Common myeloid progenitor, CD34-positive (primary cell): ENCODE measurements around the gene NOP58.
A peak's percentile ranks its signal among the peaks of the same experiment; 100 is the strongest.

Experiments
- CTCF ChIA-PET: fragments of 350-600 bp; sonication (Branson Sonifier 250); formaldehyde crosslinking; loops from one replicate; lab custom pipeline; 2021; ENCODE audit warnings: antibody characterized with exemption; lab: Charles Lee
- POLR2A ChIA-PET: fragments of 350-600 bp; sonication (Branson Sonifier 250); formaldehyde crosslinking; loops from one replicate; lab custom pipeline; 2021; ENCODE audit warnings: antibody characterized with exemption; lab: Charles Lee
- DNase-seq, 3 donors: peaks; one replicate each; pipeline versions ENCODE4 v3.0.0 to v3.0.0-alpha.2; 2013
- H3K27ac ChIP-seq, 2 experiments: 1 replicate in 1 of 2; 2 replicates in 1 of 2; pipeline ENCODE4 v1.7.0; 2013; ENCODE audit warnings: inconsistent platforms in 2 of 2, low read length in 2 of 2, mild to moderate bottlenecking in 2 of 2, low read depth in 1 of 2, moderate library complexity in 1 of 2; ENCODE audit not compliant: severe bottlenecking in 2 of 2, insufficient read depth in 1 of 2, poor library complexity in 1 of 2
- H3K27me3 ChIP-seq, 5 experiments: replicated peaks in 2 of 5; 1 replicate in 3 of 5; 2 replicates in 2 of 5; pipeline versions ENCODE4 v1.6.1 to v1.7.0; 2013; ENCODE audit warnings: low read length in 4 of 5, mild to moderate bottlenecking in 2 of 5, moderate library complexity in 2 of 5, inconsistent platforms in 1 of 5; ENCODE audit not compliant: insufficient read depth in 5 of 5, control insufficient read depth in 4 of 5
- H3K36me3 ChIP-seq, 4 experiments: 1 replicate in 2 of 4; 2 replicates in 2 of 4; pipeline versions ENCODE4 v1.6.1 to v1.7.0; 2013; ENCODE audit warnings: low read length in 3 of 4, control low read depth in 1 of 4, mild to moderate bottlenecking in 1 of 4; ENCODE audit not compliant: control insufficient read depth in 4 of 4, insufficient read depth in 4 of 4
- H3K4me1 ChIP-seq, 4 experiments: 1 replicate in 3 of 4; 2 replicates in 1 of 4; pipeline versions ENCODE4 v1.6.1 to v1.7.1; 2013; ENCODE audit warnings: low read length in 3 of 4, mild to moderate bottlenecking in 3 of 4, control low read depth in 1 of 4, inconsistent platforms in 1 of 4, moderate library complexity in 1 of 4; ENCODE audit not compliant: control insufficient read depth in 4 of 4, insufficient read depth in 4 of 4; ENCODE audit errors: control extremely low read depth in 1 of 4
- H3K4me3 ChIP-seq, 7 experiments: 1 replicate in 4 of 7; 2 replicates in 3 of 7; pipeline versions ENCODE4 v1.5.1 to v1.7.0; 2013; ENCODE audit warnings: mild to moderate bottlenecking in 7 of 7, low read length in 6 of 7, moderate library complexity in 6 of 7, inconsistent platforms in 2 of 7, low read depth in 2 of 7, control low read depth in 1 of 7; ENCODE audit not compliant: insufficient read depth in 4 of 7, control insufficient read depth in 1 of 7; ENCODE audit errors: extremely low read depth in 1 of 7
- H3K9me3 ChIP-seq, 5 experiments: 1 replicate in 4 of 5; 2 replicates in 1 of 5; pipeline versions ENCODE4 v1.6.1 to v1.7.1; 2013; ENCODE audit warnings: low read length in 4 of 5, mild to moderate bottlenecking in 2 of 5, inconsistent platforms in 1 of 5, low read depth in 1 of 5, moderate library complexity in 1 of 5; ENCODE audit not compliant: control insufficient read depth in 4 of 5, insufficient read depth in 2 of 5; ENCODE audit errors: control extremely low read depth in 1 of 5
- WGBS: methylation state at CpG from one replicate; pipeline ENCODE4 v1.1.5; 2013; ENCODE audit not compliant: insufficient coverage; 5-methylcytosine and 5-hydroxymethylcytosine counted together

Gene NOP58

GRCh38 chr2:202249521-202250253 lies 15.9 kb upstream of the NOP58 start:
- ChIA-PET POLR2A (no interaction called here), CTCF (interaction anchor here (0.7 kb wide), 1 partner anchor 230 kb away, joined by 4 read pairs; no protein-coding TSS in a partner anchor)
- DNase-seq, result peak in 1 of 3 donors; percentile 36
- 94% methylated on average over 8 of the region's 10 CpGs for WGBS
- Histone ChIP-seq H3K27ac (no peak overlapping the region), H3K9me3 (peaks cover 0 to 3% (median 0%) of the 10 kb centered on the region in 5 experiments), H3K27me3 (no peaks in the 10 kb centered on the region), H3K36me3 (no peaks in the 10 kb centered on the region), H3K4me1 (peaks cover 0 to 2% (median 0%) of the 10 kb centered on the region in 4 experiments), H3K4me3 (no peak overlapping the region)

- POLR2A ChIA-PET, result interaction anchor here (0.6 kb wide), 2 partner anchors 13 to 396 kb away, joined by 3 to 4 read pairs; no protein-coding TSS in a partner anchor
- DNase-seq, result no peak
- Histone ChIP-seq H3K27me3 (no peaks in the 10 kb centered on the region), H3K4me1 (peaks cover 0 to 2% (median 0%) of the 10 kb centered on the region in 4 experiments), H3K4me3 (no peak overlapping the region), H3K27ac (no peak overlapping the region), H3K9me3 (peaks cover 0 to 3% (median 0%) of the 10 kb centered on the region in 5 experiments), H3K36me3 (no peaks in the 10 kb centered on the region)
- 100% methylated on average over 4 of the region's 5 CpGs for WGBS
- CTCF ChIA-PET, result interaction anchor here (0.6 to 1.8 kb wide), 2 partner anchors 10 to 405 kb away, joined by 4 to 5 read pairs; no protein-coding TSS in a partner anchor
These were observed 14.1 kb upstream of the NOP58 start for GRCh38 chr2:202251494-202251893.

- no peak for DNase-seq
- H3K4me3 ChIP-seq, result no peak overlapping the region
- H3K4me1 ChIP-seq, result peaks cover 0 to 2% (median 1%) of the 10 kb centered on the region in 4 experiments
- no peaks in the 10 kb centered on the region for H3K36me3 ChIP-seq
- ChIA-PET CTCF (interaction anchor here (1.1 kb wide), 1 partner anchor 32 kb away, joined by 3 read pairs; no protein-coding TSS in a partner anchor), POLR2A (no interaction called here)
- WGBS, result 100% methylated on average over 3 of the region's 4 CpGs
- H3K27me3 ChIP-seq, result no peaks in the 10 kb centered on the region
- no peaks in the 10 kb centered on the region for H3K9me3 ChIP-seq
- H3K27ac ChIP-seq, result no peak overlapping the region
These were observed 4.0 kb upstream of the NOP58 start for GRCh38 chr2:202261531-202261930.

- CTCF ChIA-PET, result interaction anchor here (0.6 to 2.1 kb wide), 4 partner anchors 10 to 32 kb away, joined by 3 to 6 read pairs (median 4); no protein-coding TSS in a partner anchor
- peak overlapping the region in 6 of 7 experiments; percentile 92 to 100 (median 99) for H3K4me3 ChIP-seq
- 20% methylated on average over 8 of the region's 9 CpGs for WGBS
- H3K36me3 ChIP-seq, result peaks cover 0 to 3% (median 0%) of the 10 kb centered on the region in 4 experiments
- DNase-seq, result no peak
- peak overlapping the region in 1 of 2 experiments; percentile 97 for H3K27ac ChIP-seq
- peaks cover 17 to 32% (median 24%) of the 10 kb centered on the region in 4 experiments for H3K4me1 ChIP-seq
- H3K27me3 ChIP-seq, result no peaks in the 10 kb centered on the region
- no peaks in the 10 kb centered on the region for H3K9me3 ChIP-seq
- POLR2A ChIA-PET, result no interaction called here
These were observed 1.9 kb downstream of the NOP58 start for GRCh38 chr2:202267495-202267894.

GRCh38 chr2:202269585-202269984 lies 4.0 kb downstream of the NOP58 start:
- CTCF ChIA-PET, result interaction anchor here (1.2 kb wide), 1 partner anchor 9 kb away, joined by 4 read pairs; no protein-coding TSS in a partner anchor
- H3K27me3 ChIP-seq, result no peaks in the 10 kb centered on the region
- peaks cover 17 to 32% (median 24%) of the 10 kb centered on the region in 4 experiments for H3K4me1 ChIP-seq
- peak overlapping the region in 1 of 2 experiments; percentile 37 for H3K27ac ChIP-seq
- peak; percentile 42 to 87 (median 73) for DNase-seq
- H3K4me3 ChIP-seq, result peak overlapping the region in 1 of 7 experiments; percentile 42
- peaks cover under 1 to 5% (median 2%) of the 10 kb centered on the region in 4 experiments for H3K36me3 ChIP-seq
- 89% methylated on average over 7 of the region's 9 CpGs for WGBS
- H3K9me3 ChIP-seq, result no peaks in the 10 kb centered on the region
- POLR2A ChIA-PET, result interaction anchor here (0.7 kb wide), 1 partner anchor 1069 kb away, joined by 4 read pairs; no protein-coding TSS in a partner anchor

- no peak overlapping the region for H3K4me3 ChIP-seq
- peaks cover 2 to 11% (median 9%) of the 10 kb centered on the region in 4 experiments for H3K36me3 ChIP-seq
- CTCF ChIA-PET, result no interaction called here
- POLR2A ChIA-PET, result interaction anchor here (0.6 kb wide), 1 partner anchor 400 kb away, joined by 3 read pairs; no protein-coding TSS in a partner anchor
- no peak for DNase-seq
- no peaks in the 10 kb centered on the region for H3K27me3 ChIP-seq
- peaks cover 17 to 32% (median 24%) of the 10 kb centered on the region in 4 experiments for H3K4me1 ChIP-seq
- H3K27ac ChIP-seq, result no peak overlapping the region
- H3K9me3 ChIP-seq, result no peaks in the 10 kb centered on the region
- 90% methylated on average over 1 of the region's 3 CpGs for WGBS
These were observed 4.9 kb downstream of the NOP58 start for GRCh38 chr2:202270487-202270886.
